ENCODE results near the gene CMTR1.

GRCh38 chr6:37454420-37455140, 21.6 kb downstream of the CMTR1 start:
- TF ChIP-seq CTCF (IDR thresholded peaks at IDR 0.05) (no peak), POLR2A (IDR thresholded peaks at IDR 0.05) (no peak), POLR2AphosphoS5 (IDR thresholded peaks at IDR 0.05) (no peak)

Data from breast epithelium (tissue), 3 donors.